Measurements from ENCODE around the gene NOSTRIN.
"Not testable (repeated sequence)": the region's sequence is repeated elsewhere in the genome, so short reads cannot be mapped to it uniquely, and the experiment has no call there.

The NOSTRIN gene

DNA sequence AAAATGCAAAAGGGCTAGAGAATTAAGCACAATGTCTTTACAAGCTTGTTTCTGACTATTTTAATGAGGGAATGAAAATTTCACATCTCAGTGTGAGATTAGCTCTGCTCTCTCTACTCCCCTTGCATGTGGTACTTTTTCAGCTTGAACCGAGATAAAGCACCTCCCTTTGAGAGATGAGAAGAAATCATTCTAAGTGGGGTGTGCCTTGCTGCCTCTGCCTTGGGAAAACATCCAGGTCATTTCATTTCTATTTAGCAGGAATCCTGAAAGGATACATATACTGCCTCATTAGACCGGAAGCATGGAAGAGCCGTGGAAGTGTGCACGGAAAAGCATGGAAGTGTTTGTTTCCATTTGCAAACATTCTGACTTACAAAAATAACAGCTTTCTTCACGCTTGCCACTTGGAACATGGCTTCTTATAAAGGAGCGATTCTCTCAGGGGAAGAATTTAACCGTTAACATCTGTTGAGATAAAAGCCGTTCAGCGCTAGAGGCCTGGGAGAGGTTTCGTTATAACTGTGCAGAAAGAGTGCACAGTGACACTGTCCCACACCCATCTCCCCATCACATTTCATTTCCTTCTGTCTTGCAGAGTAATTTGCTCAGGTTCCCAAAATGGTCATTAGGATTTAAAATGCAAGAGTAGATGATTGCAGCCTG is 16.7 kb downstream of the NOSTRIN start:
- DNase-seq, result no peak

GRCh38 chr2:168819829-168820489 is 17.5 kb downstream of the NOSTRIN start:
- peak in 1 of 58 donors; percentile 14 for DNase-seq

DNA sequence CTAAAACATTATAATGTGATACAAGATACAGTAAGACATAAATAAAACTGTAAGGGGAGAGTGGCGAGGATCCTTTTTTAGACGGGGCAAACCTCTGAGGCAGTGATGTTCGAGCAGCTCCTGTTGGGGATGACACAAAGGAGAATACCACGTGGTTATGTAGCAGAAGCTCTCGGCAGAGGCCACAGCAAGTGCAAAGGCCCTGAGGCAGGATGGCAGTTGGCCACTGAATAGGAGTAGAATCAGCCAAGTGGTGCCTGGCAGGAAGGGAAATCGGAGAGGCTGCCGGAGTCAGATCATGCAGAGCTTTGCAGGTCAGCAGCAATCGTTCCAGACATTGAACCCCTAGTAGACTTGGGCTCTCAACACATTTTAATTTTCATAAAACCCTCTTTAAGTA is 19.1 kb downstream of the NOSTRIN start:
- no peak for DNase-seq

GRCh38 chr2:168821992-168822391 is 19.6 kb downstream of the NOSTRIN start:
- DNase-seq, result no peak

- DNase-seq, result no peak
Observed at GRCh38 chr2:168825126-168825525, 22.7 kb downstream of the NOSTRIN start.

DNA sequence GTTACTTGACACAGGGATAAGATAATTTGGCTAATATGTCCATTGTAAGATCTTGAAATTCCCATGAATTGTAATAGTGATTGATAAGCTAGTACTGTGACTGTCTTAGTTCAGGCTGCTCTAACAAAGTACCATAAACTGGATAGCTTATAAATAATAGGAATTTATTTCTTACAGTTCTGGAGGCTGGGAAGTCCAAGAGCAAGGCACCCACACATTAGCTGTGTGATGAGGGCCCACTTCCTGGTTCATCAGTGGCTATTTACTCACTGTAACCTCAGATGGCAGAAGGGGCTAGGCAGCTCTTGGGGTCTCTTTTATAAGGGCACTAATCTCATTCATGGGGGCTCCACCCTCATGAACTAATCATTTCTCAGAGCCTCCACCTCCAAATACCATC is 28.5 kb downstream of the NOSTRIN start:
- no peak for DNase-seq

GRCh38 chr2:168831662-168832061 is 29.2 kb downstream of the NOSTRIN start:
- no peak for DNase-seq

DNA sequence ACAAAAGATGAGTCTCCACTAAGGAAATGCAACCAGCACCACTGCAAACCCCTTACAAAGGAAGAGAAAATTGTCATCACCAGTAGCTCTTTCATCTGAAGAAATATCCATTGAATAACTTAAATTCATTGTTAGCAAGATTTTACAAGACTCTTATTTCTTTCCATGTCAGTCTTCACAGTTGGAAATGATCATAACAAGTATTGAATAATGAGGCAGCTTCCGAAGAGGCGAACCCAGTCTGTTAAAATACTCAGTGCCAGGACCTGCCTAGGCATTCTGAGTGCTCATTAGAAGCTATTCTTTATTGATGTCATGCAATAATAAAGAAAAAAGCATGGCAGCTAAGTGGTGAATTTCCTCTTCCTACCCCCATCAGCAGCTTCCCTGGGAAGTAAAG is 33.5 kb downstream of the NOSTRIN start:
- no peak for DNase-seq

- DNase-seq, result no peak
Observed at GRCh38 chr2:168841445-168841844, 39.0 kb downstream of the NOSTRIN start.

DNA sequence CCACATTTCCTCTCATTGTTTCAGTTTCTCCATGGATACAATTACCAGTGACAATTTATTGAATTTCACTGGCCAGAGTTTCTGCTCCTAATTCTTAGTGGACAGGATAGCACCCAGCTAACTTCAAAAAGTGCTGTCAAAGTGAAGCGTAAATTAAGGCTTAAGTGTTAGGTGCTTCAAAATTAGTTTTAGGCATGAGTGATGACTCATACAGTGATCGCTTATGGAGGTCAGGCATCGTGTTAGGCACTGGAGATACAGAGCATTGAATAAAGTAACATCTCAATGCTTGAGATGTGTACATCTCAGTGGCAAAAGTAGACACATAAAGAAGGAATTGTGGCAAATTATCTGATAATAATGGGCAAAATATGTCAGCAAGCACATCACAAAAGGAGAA is 40.8 kb downstream of the NOSTRIN start:
- DNase-seq, result no peak

DNA sequence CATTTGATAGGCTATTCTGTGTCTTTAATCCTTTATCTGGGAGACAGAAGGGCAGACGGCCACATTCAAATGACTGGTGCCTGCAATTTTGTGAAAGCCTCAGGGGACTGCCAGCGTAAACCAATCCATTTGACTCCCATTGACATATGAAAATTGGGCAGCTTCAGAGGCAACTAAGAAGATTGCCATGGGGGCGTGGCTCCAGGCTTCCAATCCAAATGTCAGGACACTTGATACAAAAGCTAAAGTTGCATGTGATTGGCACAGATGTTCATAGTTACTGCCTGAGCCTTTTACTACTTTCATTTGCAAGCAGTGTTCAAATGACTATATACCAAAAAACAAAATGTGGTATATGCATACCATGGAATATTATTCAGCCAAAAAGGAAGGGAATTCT is 45.8 kb downstream of the NOSTRIN start:
- DNase-seq, result no peak

GRCh38 chr2:168849610-168850009 is 47.2 kb downstream of the NOSTRIN start:
- no peak for DNase-seq

DNA sequence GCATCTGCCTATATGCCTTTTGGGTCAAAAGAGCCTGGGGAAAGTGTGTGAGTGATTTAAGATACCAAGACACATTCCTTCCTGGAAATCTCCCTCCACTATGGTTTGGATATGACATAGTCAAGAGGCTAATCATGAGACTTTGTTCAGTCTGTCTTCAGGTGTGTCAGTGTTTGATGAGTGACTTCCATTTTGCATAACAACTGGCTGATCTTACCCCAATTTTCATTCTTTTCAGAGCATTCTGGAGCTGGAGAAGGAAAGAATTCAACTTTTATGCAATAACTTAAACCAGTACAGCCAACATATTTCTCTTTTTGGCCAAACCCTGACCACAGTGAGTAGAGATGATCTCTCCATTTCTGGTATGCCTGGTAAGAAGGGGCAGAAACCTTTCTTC is 48.4 kb downstream of the NOSTRIN start:
- no peak for DNase-seq

DNA sequence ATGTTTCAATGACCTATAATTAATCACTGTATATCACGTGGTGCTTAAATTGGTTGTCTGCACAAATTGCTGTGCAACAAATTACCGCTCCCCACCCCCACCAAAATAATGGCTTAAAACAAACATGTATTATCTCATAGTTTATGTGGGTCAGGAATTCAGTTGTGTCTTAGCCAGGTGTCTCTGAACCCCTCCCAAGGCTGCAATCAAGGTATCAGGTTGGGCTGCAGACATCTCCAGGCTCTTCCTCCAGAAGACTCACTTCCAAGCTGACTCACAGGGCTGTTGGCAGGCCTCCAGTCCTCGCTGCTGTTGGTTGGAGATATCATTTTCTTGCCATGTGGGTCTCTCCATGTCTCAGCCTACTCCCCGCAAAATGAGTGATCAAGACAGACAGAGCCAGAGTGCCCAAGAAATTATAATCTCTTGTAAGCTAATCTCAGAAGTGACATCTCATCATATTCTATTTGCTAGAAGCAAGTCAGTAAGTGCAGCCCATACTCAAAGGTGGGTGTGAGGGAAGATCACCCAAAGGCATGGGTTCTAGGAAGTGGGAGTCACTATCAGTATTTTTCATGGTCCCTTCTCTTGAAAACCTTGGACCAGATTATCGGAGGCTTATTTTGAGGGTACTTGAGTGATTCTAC is 49.4 kb downstream of the NOSTRIN start:
- DNase-seq, result peak in 24 of 58 donors; percentile 1 to 35 (median 11)

DNA sequence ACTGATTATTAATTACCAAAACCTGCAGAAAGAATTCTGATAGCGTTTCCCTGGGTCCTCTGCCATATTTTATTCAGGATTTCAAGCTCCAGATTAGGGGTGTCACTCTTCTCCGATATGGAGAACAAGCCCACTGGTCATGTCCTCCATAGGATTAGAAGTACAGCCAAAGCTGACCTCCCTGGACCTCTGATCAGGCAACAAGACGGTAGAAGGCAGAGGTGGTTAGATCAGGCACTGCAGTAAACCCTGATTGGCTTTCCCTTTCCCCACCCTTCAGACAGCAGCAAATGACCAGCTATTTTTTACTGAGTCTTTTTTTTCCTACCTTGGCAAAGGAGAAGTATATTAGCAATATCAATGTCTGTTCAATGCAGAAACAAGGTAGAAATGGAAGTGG is 50.0 kb downstream of the NOSTRIN start:
- no peak for DNase-seq

GRCh38 chr2:168853471-168853870 is 51.0 kb downstream of the NOSTRIN start:
- DNase-seq, result no peak

DNA sequence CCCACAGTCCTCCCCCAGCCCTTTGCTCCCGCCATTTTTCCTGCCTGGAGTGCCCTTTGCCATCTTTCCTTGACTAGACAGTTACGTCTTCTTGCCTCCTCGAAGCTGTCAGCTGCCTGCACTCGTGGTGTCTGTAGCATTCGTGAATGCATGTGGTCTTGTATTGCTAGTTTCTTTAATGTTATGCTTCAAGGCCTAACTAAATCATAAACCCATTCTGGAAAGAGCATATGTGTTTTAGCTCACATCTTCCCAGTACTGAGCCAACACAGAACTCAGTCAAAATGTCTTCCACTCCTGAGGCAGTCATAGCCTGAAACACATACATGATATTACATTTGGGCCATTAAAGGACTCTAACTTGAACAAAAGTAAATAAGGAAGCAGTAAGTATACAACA is 52.2 kb downstream of the NOSTRIN start:
- DNase-seq, result no peak

DNA sequence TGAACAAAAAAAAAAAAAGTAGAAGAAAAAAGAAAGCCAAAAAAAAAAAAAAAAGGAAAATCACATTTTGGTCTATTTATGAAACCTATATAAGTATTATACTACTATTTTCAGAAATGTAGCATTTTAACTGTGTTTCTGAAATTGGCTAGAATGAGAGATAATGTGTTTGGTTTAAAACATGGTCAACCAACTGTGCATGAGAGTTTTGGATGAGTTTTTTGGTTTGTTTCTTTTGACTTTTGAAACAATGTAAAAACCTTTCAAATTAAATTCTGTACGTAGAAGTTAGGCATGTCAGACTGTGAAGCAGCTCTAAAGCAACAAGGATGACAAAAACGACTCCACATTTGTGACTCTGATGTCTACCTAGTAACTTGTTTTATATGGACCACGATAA is 53.2 kb downstream of the NOSTRIN start:
- no peak for DNase-seq

DNA sequence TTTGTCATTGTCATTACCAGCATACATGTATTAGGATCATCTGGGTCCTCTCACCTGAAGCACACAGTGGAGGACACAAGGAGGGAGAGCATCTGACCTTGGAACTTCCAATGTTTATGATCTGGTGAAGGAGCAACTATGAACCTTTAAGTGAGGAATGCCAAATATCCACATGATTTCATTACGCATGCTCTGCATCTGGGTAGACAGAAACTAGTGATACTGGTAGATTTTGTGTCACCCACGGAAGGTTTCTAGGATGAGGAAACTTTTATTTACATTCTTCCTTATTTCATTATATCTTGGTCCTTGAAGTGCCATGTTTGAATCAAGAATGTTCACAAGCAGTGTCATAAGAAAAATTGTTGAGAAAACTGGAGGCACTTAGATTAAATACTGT is 55.7 kb downstream of the NOSTRIN start:
- DNase-seq, result no peak

DNA sequence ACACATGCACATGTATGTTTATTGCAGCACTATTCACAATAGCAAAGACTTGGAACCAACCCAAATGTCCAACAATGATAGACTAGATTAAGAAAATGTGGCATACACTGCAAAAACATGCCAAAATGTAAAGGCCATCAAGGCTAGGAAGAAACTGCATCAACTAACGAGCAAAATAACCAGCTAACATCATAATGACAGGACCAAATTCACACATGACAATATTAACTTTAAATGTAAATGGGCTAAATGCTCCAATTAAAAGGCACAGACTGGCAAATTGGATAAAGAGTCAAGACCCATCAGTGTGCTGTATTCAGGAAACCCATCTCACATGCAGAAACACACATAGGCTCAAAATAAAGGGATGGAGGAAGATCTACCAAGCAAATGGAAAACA is 64.7 kb downstream of the NOSTRIN start:
- DNase-seq, result not testable (repeated sequence)

GRCh38 chr2:168870369-168870768 is 67.9 kb downstream of the NOSTRIN start:
- not testable (repeated sequence) for DNase-seq

DNA sequence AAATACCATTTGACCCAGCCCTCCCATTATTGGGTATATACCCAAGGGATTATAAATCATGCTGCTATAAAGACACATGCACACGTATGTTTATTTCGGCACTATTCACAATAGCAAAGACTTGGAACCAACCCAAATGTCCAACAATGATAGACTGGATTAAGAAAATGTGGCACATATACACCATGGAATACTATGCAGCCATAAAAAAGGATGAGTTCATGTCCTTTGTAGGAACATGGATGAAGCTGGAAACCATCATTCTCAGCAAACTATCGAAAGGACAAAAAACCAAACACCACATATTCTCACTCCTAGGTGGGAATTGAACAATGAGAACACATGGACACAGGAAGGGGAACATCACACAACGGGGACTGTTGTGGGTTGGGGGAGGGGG is 68.4 kb downstream of the NOSTRIN start:
- DNase-seq, result not testable (repeated sequence)

All from anterior cingulate cortex (tissue), 58 donors.